WTC11 (cell line): ENCODE measurements around the gene RPP30. TPM values are rescaled to one million over a fixed set of nuclear protein-coding genes. Genes with fewer than 3 reads are reported as not detected.
A peak's percentile ranks its signal among the peaks of the same experiment; 100 is the strongest.

Experiments
- ATAC-seq: fragments of 200-7000 bp; cut with Tn5 transposase; 2 replicates; pipeline ENCODE4 v1.10.0; 2021; ENCODE audit warnings: mild to moderate bottlenecking, moderate library complexity
- CTCF ChIA-PET: fragments of 300-600 bp; sonication (Branson Sonifier 250); formaldehyde crosslinking; loops from one replicate; lab custom pipeline; 2021; ENCODE audit warnings: antibody characterized with exemption; lab: Charles Lee
- POLR2A ChIA-PET: fragments of 350-600 bp; sonication (Branson Sonifier 250); formaldehyde crosslinking; loops from one replicate; lab custom pipeline; 2021; ENCODE audit warnings: antibody characterized with exemption; lab: Charles Lee
- DNase-seq: peaks from one replicate; pipeline ENCODE4 v3.0.0; 2021; ENCODE audit warnings: low spot score
- H3K27ac Mint-ChIP-seq: 2 replicates; pipeline ENCODE4 v1.8.0; 2021; ENCODE audit warnings: mixed read lengths
- H3K27me3 Mint-ChIP-seq: 2 replicates; pipeline ENCODE4 v1.8.0; 2021; ENCODE audit warnings: low read depth, mild to moderate bottlenecking, moderate library complexity, mixed read lengths
- H3K36me3 Mint-ChIP-seq: 2 replicates; pipeline ENCODE4 v1.8.0; 2021; ENCODE audit warnings: mixed read lengths
- H3K4me1 Mint-ChIP-seq: 2 replicates; pipeline ENCODE4 v1.8.0; 2022; ENCODE audit warnings: mixed read lengths
- H3K4me3 Mint-ChIP-seq: 2 replicates; pipeline ENCODE4 v1.8.0; 2021; ENCODE audit warnings: mild to moderate bottlenecking, moderate library complexity, mixed read lengths
- H3K9me3 Mint-ChIP-seq: 2 replicates; pipeline ENCODE4 v1.8.0; 2021; ENCODE audit warnings: mixed read lengths
- CBFB ChIP-seq: sonication (generic); formaldehyde crosslinking; IDR thresholded peaks from 2 replicates; pipeline ENCODE4 v1.8.1; 2022; ENCODE audit warnings: mild to moderate bottlenecking, low read depth, missing genetic modification reagents
- E2F4 ChIP-seq: sonication (generic); formaldehyde crosslinking; IDR thresholded peaks from 2 replicates; pipeline ENCODE4 v1.8.1; 2022; ENCODE audit warnings: low read depth, mild to moderate bottlenecking, moderate library complexity, missing genetic modification reagents, borderline replicate concordance
- GABPB1 ChIP-seq: sonication (generic); formaldehyde crosslinking; IDR thresholded peaks from 2 replicates; pipeline ENCODE4 v1.8.1; 2023; ENCODE audit warnings: mild to moderate bottlenecking, missing genetic modification reagents
- IRF2 ChIP-seq: sonication (generic); formaldehyde crosslinking; IDR thresholded peaks from 2 replicates; pipeline ENCODE4 v1.8.0; 2022; ENCODE audit warnings: low read depth, missing genetic modification reagents, borderline replicate concordance
- JAZF1 ChIP-seq: fragments of 250-450 bp; sonication (Bioruptor Pico); IDR thresholded peaks from 2 replicates; pipeline ENCODE4 v1.9.0; 2021; ENCODE audit warnings: moderate library complexity, mild to moderate bottlenecking, inconsistent platforms
- KAT7 ChIP-seq: sonication (generic); formaldehyde crosslinking; IDR thresholded peaks from 2 replicates; pipeline ENCODE4 v1.8.1; 2023; ENCODE audit warnings: missing genetic modification reagents, mild to moderate bottlenecking, borderline replicate concordance
- NFATC4 ChIP-seq: fragments of 250-450 bp; sonication (Bioruptor Pico); IDR thresholded peaks from 2 replicates; pipeline ENCODE4 v1.9.0; 2021; ENCODE audit warnings: mild to moderate bottlenecking
- OVOL2 ChIP-seq: fragments of 250-450 bp; sonication (Bioruptor Pico); IDR thresholded peaks from 2 replicates; pipeline ENCODE4 v1.9.0; 2021; ENCODE audit warnings: mild to moderate bottlenecking, borderline replicate concordance
- RORB ChIP-seq: fragments of 250-450 bp; sonication (Bioruptor Pico); IDR thresholded peaks from 2 replicates; pipeline ENCODE4 v1.9.0; 2021; ENCODE audit warnings: mild to moderate bottlenecking
- USF1 ChIP-seq: sonication (generic); formaldehyde crosslinking; IDR thresholded peaks from 2 replicates; pipeline ENCODE4 v1.8.0; 2022; ENCODE audit warnings: mild to moderate bottlenecking, missing genetic modification reagents
- ZBTB43 ChIP-seq: sonication (generic); formaldehyde crosslinking; IDR thresholded peaks from 2 replicates; pipeline ENCODE4 v1.8.1; 2023; ENCODE audit warnings: mild to moderate bottlenecking, missing genetic modification reagents
- ZMAT4 ChIP-seq: fragments of 250-450 bp; sonication (Bioruptor Pico); IDR thresholded peaks from 2 replicates; pipeline ENCODE4 v1.9.0; 2021; ENCODE audit warnings: mild to moderate bottlenecking
- ZNF232 ChIP-seq: sonication (generic); formaldehyde crosslinking; IDR thresholded peaks from 2 replicates; pipeline ENCODE4 v1.8.0; 2022; ENCODE audit warnings: mild to moderate bottlenecking, missing genetic modification reagents
- ZNF396 ChIP-seq: fragments of 250-450 bp; sonication (Bioruptor Pico); IDR thresholded peaks from 2 replicates; pipeline ENCODE4 v1.8.0; 2021; ENCODE audit warnings: mild to moderate bottlenecking, moderate library complexity, borderline replicate concordance
- ZNF423 ChIP-seq: fragments of 250-450 bp; sonication (Bioruptor Pico); IDR thresholded peaks from 2 replicates; pipeline ENCODE4 v2.1.2; 2022; ENCODE audit warnings: mild to moderate bottlenecking, moderate library complexity
- ZNF512 ChIP-seq: sonication (generic); formaldehyde crosslinking; IDR thresholded peaks from 2 replicates; pipeline ENCODE4 v1.8.1; 2022; ENCODE audit warnings: missing genetic modification reagents, borderline replicate concordance
- ZNF671 ChIP-seq: fragments of 250-450 bp; sonication (Bioruptor Pico); IDR thresholded peaks from 2 replicates; pipeline ENCODE4 v1.8.0; 2021; ENCODE audit warnings: mild to moderate bottlenecking
- total RNA-seq: library from RNA; stranded (reverse); gene quantifications from 3 replicates; pipeline ENCODE4 v1.2.3, GENCODE V29; 2021

Gene RPP30
- total RNA-seq, 1 experiment from 2014 or later, result 56.4 TPM

GRCh38 chr10:90919683-90920574 lies 48.2 kb downstream of the RPP30 start:
- Mint-ChIP-seq H3K4me3 (no peak overlapping the region), H3K27me3 (peaks cover 100% of the 10 kb centered on the region), H3K4me1 (peaks cover 5% of the 10 kb centered on the region; the same call in 1 of the 2 replicates), H3K36me3 (no peaks in the 10 kb centered on the region), H3K9me3 (no peaks in the 10 kb centered on the region), H3K27ac (no peak overlapping the region)
- POLR2A ChIA-PET, result interaction anchor here (1.4 kb wide), 1 partner anchor 10 kb away, joined by 4 read pairs; no protein-coding TSS in a partner anchor
- no peak for ATAC-seq
- CTCF ChIA-PET, result interaction anchor here (1.2 to 1.9 kb wide), 2 partner anchors 8 to 10 kb away, joined by 3 to 9 read pairs; no protein-coding TSS in a partner anchor
- no peak for DNase-seq
- no peak for TF ChIP-seq IRF2 (CRISPR knock-in tag)
- TF ChIP-seq ZNF423 (CRISPR knock-in tag), result no peak
- TF ChIP-seq ZNF232 (CRISPR knock-in tag), result no peak
- TF ChIP-seq KAT7 (CRISPR knock-in tag), result no peak
- no peak for TF ChIP-seq OVOL2
- TF ChIP-seq ZNF671 (CRISPR knock-in tag), result no peak
- no peak for TF ChIP-seq ZNF512 (CRISPR knock-in tag)
- TF ChIP-seq JAZF1, result no peak
- TF ChIP-seq ZBTB43 (CRISPR knock-in tag), result no peak
- no peak for TF ChIP-seq NFATC4 (CRISPR knock-in tag)
- TF ChIP-seq CBFB (CRISPR knock-in tag), result no peak
- no peak for TF ChIP-seq USF1
- no peak for TF ChIP-seq ZMAT4 (CRISPR knock-in tag)
- no peak for TF ChIP-seq RORB
- no peak for TF ChIP-seq ZNF396 (CRISPR knock-in tag)

GRCh38 chr10:90920986-90921666 lies 49.4 kb downstream of the RPP30 start, which contains the start of gene ANKRD1:
ANKRD1 (minus strand) TSS chr10:90921087; CDS start chr10:90921027, 60 bp downstream.
- DNase-seq (no peak), ATAC-seq (peak; percentile 70)
- Mint-ChIP-seq H3K27me3 (peaks cover 100% of the 10 kb centered on the region), H3K4me3 (no peak within 1 kb of the TSS), H3K9me3 (no peaks in the 10 kb centered on the region), H3K27ac (no peak within 1 kb of the TSS), H3K36me3 (no peaks in the 10 kb centered on the region), H3K4me1 (peaks cover 8% of the 10 kb centered on the region)
- TF ChIP-seq E2F4 (CRISPR knock-in tag), result no peak
- peak; percentile 35; the same call in 1 of the 2 replicates for TF ChIP-seq GABPB1 (CRISPR knock-in tag)
- ChIA-PET CTCF (interaction anchor here (1.2 to 1.9 kb wide), 2 partner anchors 9 kb away, joined by 3 to 9 read pairs; no protein-coding TSS in a partner anchor), POLR2A (interaction anchor here (1.2 to 1.4 kb wide), 2 partner anchors 9 kb away, joined by 3 to 4 read pairs; no protein-coding TSS in a partner anchor)
